H1 (cell line): Measurements from ENCODE around the gene GLG1. TPM values are rescaled to one million over a fixed set of nuclear protein-coding genes. Genes with fewer than 3 reads are reported as not detected.

Source experiments
- CTCF ChIA-PET: fragments of 300-600 bp; sonication (Branson Sonifier 250); formaldehyde crosslinking; loops from one replicate; lab custom pipeline; 2021; ENCODE audit not compliant: partially characterized antibody; lab: Charles Lee
- POLR2A ChIA-PET: fragments of 300-600 bp; sonication (Branson Sonifier 250); formaldehyde crosslinking; loops from one replicate; lab custom pipeline; 2021; ENCODE audit warnings: inconsistent platforms; ENCODE audit not compliant: partially characterized antibody; lab: Charles Lee
- DNase-seq, 2 experiments: peaks; one replicate each; pipeline versions ENCODE4 v3.0.0 to v3.0.0-alpha.2; 2010 to 2022; ENCODE audit warnings: low spot score in 2 of 2, low read depth in 1 of 2, mixed read lengths in 1 of 2
- FAIRE-seq: peaks from 2 replicates; lab custom pipeline; 2011; peaks lifted over from hg19 to GRCh38; lab: Jason Lieb, UNC
- H2AFZ ChIP-seq: 2 replicates; pipeline ENCODE4 v1.8.1; 2012; ENCODE audit warnings: low read length, inconsistent platforms
- H2AK5ac ChIP-seq: 2 replicates; pipeline ENCODE4 v1.6.1; 2013; ENCODE audit warnings: low read depth, low read length
- H2BK120ac ChIP-seq: replicated peaks from 2 replicates; pipeline ENCODE3; 2013; ENCODE audit warnings: low read depth, low read length, inconsistent platforms
- H2BK12ac ChIP-seq: 2 replicates; pipeline ENCODE4 v1.6.1; 2013; ENCODE audit warnings: low read depth, low read length
- H2BK15ac ChIP-seq: 2 replicates; pipeline ENCODE4 v1.6.1; 2013; ENCODE audit warnings: low read length
- H2BK20ac ChIP-seq: 2 replicates; pipeline ENCODE4 v1.6.1; 2013; ENCODE audit warnings: low read length
- H2BK5ac ChIP-seq: 2 replicates; pipeline ENCODE4 v1.6.1; 2013; ENCODE audit warnings: low read depth, low read length
- H3K14ac ChIP-seq: 2 replicates; pipeline ENCODE4 v1.6.1; 2013; ENCODE audit warnings: inconsistent platforms; ENCODE audit not compliant: insufficient read length
- H3K18ac ChIP-seq: 2 replicates; pipeline ENCODE4 v1.6.1; 2013; ENCODE audit warnings: low read length; ENCODE audit errors: extremely low read depth
- H3K23ac ChIP-seq: 2 replicates; pipeline ENCODE4 v1.6.1; 2013; ENCODE audit warnings: inconsistent platforms; ENCODE audit not compliant: insufficient read length
- H3K23me2 ChIP-seq: 2 replicates; pipeline ENCODE4 v1.6.1; 2013; ENCODE audit warnings: low read depth, low read length
- H3K27ac ChIP-seq: 2 replicates; pipeline ENCODE4 v1.6.1; 2011; ENCODE audit warnings: low read depth, low read length, inconsistent platforms
- H3K27me3 ChIP-seq, 4 experiments: replicated peaks in 1 of 4; 1 replicate in 1 of 4; 2 replicates in 3 of 4; pipeline versions ENCODE4 v1.6.1 to v1.8.1; 2011 to 2013; ENCODE audit warnings: low read length in 3 of 4, mild to moderate bottlenecking in 3 of 4, inconsistent platforms in 2 of 4, mixed read lengths in 2 of 4, moderate library complexity in 1 of 4; ENCODE audit not compliant: control insufficient read depth in 3 of 4, insufficient read depth in 3 of 4; ENCODE audit errors: extremely low read depth in 1 of 4
- H3K36me3 ChIP-seq, 4 experiments: 2 replicates each; pipeline versions ENCODE4 v1.6.1 to v1.8.1; 2011 to 2013; ENCODE audit warnings: mild to moderate bottlenecking in 4 of 4, low read length in 3 of 4, moderate library complexity in 2 of 4, control low read depth in 1 of 4, inconsistent platforms in 1 of 4; ENCODE audit not compliant: insufficient read depth in 4 of 4, control insufficient read depth in 2 of 4
- H3K4ac ChIP-seq: replicated peaks from 2 replicates; pipeline ENCODE3; 2013; ENCODE audit warnings: low read length, low read depth, mixed read lengths, inconsistent platforms; ENCODE audit not compliant: insufficient read length
- H3K4me1 ChIP-seq, 4 experiments: replicated peaks in 1 of 4; 1 replicate in 1 of 4; 2 replicates in 3 of 4; pipeline versions ENCODE4 v1.6.1 to v1.8.1; 2011 to 2013; ENCODE audit warnings: low read length in 3 of 4, inconsistent platforms in 2 of 4, mixed read lengths in 1 of 4; ENCODE audit not compliant: insufficient read depth in 4 of 4, control insufficient read depth in 3 of 4
- H3K4me2 ChIP-seq, 2 experiments: 2 replicates each; pipeline versions ENCODE4 v1.6.1 to v1.8.1; 2011 to 2013; ENCODE audit warnings: low read depth in 2 of 2, low read length in 2 of 2, control low read depth in 1 of 2, inconsistent platforms in 1 of 2, mild to moderate bottlenecking in 1 of 2; ENCODE audit not compliant: insufficient read depth in 1 of 2
- H3K4me3 ChIP-seq, 4 experiments: fragments of 200-600, 300-600 bp in 1 of 4; sonication (generic), shearing (Covaris generic), sonication (Bioruptor Twin) in 1 of 4; 2 replicates each; pipeline versions ENCODE4 v1.5.1 to v1.8.1; 2011 to 2016; ENCODE audit warnings: low read length in 4 of 4, low read depth in 3 of 4, control low read depth in 2 of 4, inconsistent platforms in 2 of 4, mild to moderate bottlenecking in 2 of 4, mixed read lengths in 1 of 4, moderate library complexity in 1 of 4; ENCODE audit not compliant: insufficient read depth in 2 of 4; ENCODE audit errors: extremely low read depth in 1 of 4
- H3K56ac ChIP-seq: replicated peaks from 2 replicates; pipeline ENCODE3; 2013; ENCODE audit warnings: low read depth, mild to moderate bottlenecking, mixed read lengths, low read length, inconsistent platforms; ENCODE audit not compliant: insufficient read length
- H3K79me1 ChIP-seq: 2 replicates; pipeline ENCODE4 v1.6.1; 2013; ENCODE audit warnings: low read depth, low read length, control low read depth
- H3K79me2 ChIP-seq, 2 experiments: 2 replicates each; pipeline versions ENCODE4 v1.6.1 to v1.8.1; 2012 to 2013; ENCODE audit warnings: low read length in 2 of 2, mild to moderate bottlenecking in 2 of 2, inconsistent platforms in 1 of 2; ENCODE audit not compliant: insufficient read depth in 2 of 2, control insufficient read depth in 1 of 2
- H3K9ac ChIP-seq, 4 experiments: replicated peaks in 1 of 4; 1 replicate in 1 of 4; 2 replicates in 3 of 4; pipeline versions ENCODE4 v1.6.1 to v1.8.1; 2011 to 2013; ENCODE audit warnings: low read depth in 3 of 4, low read length in 3 of 4, control low read depth in 2 of 4, mild to moderate bottlenecking in 2 of 4, moderate library complexity in 2 of 4, inconsistent platforms in 1 of 4; ENCODE audit errors: extremely low read depth in 1 of 4
- H3K9me3 ChIP-seq, 2 experiments: 2 replicates each; pipeline versions ENCODE4 v1.6.1 to v1.8.1; 2012 to 2013; ENCODE audit warnings: mild to moderate bottlenecking in 2 of 2, moderate library complexity in 2 of 2, control low read depth in 1 of 2, inconsistent platforms in 1 of 2, low read depth in 1 of 2, low read length in 1 of 2, mixed read lengths in 1 of 2; ENCODE audit not compliant: insufficient read depth in 2 of 2
- H4K20me1 ChIP-seq, 2 experiments: replicated peaks in 1 of 2; 2 replicates each; pipeline versions ENCODE3 to v1.8.1; 2011 to 2013; ENCODE audit warnings: inconsistent platforms in 2 of 2, low read length in 2 of 2, mild to moderate bottlenecking in 1 of 2; ENCODE audit not compliant: insufficient read depth in 2 of 2, control insufficient read depth in 1 of 2
- H4K5ac ChIP-seq: 2 replicates; pipeline ENCODE4 v1.6.1; 2013; ENCODE audit warnings: low read length, low read depth, mixed read lengths, inconsistent platforms; ENCODE audit not compliant: insufficient read length
- H4K8ac ChIP-seq: 2 replicates; pipeline ENCODE4 v1.8.0; 2013; ENCODE audit warnings: mild to moderate bottlenecking, moderate library complexity, low read length, inconsistent platforms; ENCODE audit not compliant: insufficient read depth; ENCODE audit errors: extremely low read depth
- H4K91ac ChIP-seq: replicated peaks from 2 replicates; pipeline ENCODE3; 2013; ENCODE audit warnings: low read length, mixed read lengths, inconsistent platforms; ENCODE audit not compliant: insufficient read length
- BACH1 ChIP-seq: IDR thresholded peaks from 2 replicates; pipeline ENCODE4 v1.6.1; 2012; ENCODE audit warnings: low read length, improper control_type of control experiment
- BCL11A ChIP-seq, 2 experiments: IDR thresholded peaks; one replicate each; pipeline ENCODE4 v1.6.1; 2011; ENCODE audit warnings: low read depth in 2 of 2, low read length in 2 of 2, mild to moderate bottlenecking in 2 of 2
- CHD2 ChIP-seq: IDR thresholded peaks from 2 replicates; pipeline ENCODE4 v1.6.1; 2012; ENCODE audit warnings: low read length, improper control_type of control experiment
- HDAC2 ChIP-seq, 2 experiments: fragments of 300-600 bp in 1 of 2; sonication (generic) in 1 of 2; IDR thresholded peaks; 2 replicates each; pipeline ENCODE4 v1.6.1; 2011 to 2012; ENCODE audit warnings: low read depth in 2 of 2, low read length in 2 of 2, mild to moderate bottlenecking in 2 of 2, moderate library complexity in 2 of 2, borderline replicate concordance in 1 of 2, inconsistent platforms in 1 of 2
- HDAC6 ChIP-seq: IDR thresholded peaks from one replicate; pipeline ENCODE4 v1.7.1; 2012; ENCODE audit warnings: low read depth, mild to moderate bottlenecking, inconsistent platforms, low read length, moderate library complexity
- KDM4A ChIP-seq: IDR thresholded peaks from one replicate; pipeline ENCODE4 v1.7.1; 2012; ENCODE audit warnings: low read depth, mild to moderate bottlenecking, moderate library complexity, low read length, inconsistent platforms; ENCODE audit not compliant: severe bottlenecking
- MAFK ChIP-seq: IDR thresholded peaks from 2 replicates; pipeline ENCODE4 v1.6.1; 2012; ENCODE audit warnings: low read depth, mild to moderate bottlenecking, improper control_type of control experiment, low read length
- NANOG ChIP-seq: IDR thresholded peaks from 2 replicates; pipeline ENCODE4 v1.6.1; 2011; ENCODE audit warnings: low read length, low read depth, mild to moderate bottlenecking, inconsistent platforms; ENCODE audit not compliant: insufficient read depth, poor library complexity, severe bottlenecking
- POLR2A ChIP-seq, 2 experiments: IDR thresholded peaks; 1 replicate in 1 of 2; 2 replicates in 1 of 2; pipeline ENCODE4 v1.6.1; 2011; ENCODE audit warnings: low read depth in 2 of 2, low read length in 2 of 2, mild to moderate bottlenecking in 2 of 2; ENCODE audit errors: control extremely low read depth in 1 of 2
- SIRT6 ChIP-seq: IDR thresholded peaks from one replicate; pipeline ENCODE4 v1.7.1; 2012; ENCODE audit warnings: low read length, inconsistent platforms
- SP4 ChIP-seq: IDR thresholded peaks from 2 replicates; pipeline ENCODE4 v1.6.1; 2012; ENCODE audit warnings: low read length, inconsistent platforms
- SRF ChIP-seq: IDR thresholded peaks from 2 replicates; pipeline ENCODE4 v1.6.1; 2011; ENCODE audit warnings: mild to moderate bottlenecking, low read depth, low read length, moderate library complexity
- SUZ12 ChIP-seq: fragments of 200-600 bp; sonication (generic); IDR thresholded peaks from 2 replicates; pipeline ENCODE4 v1.6.1; 2012; ENCODE audit warnings: mild to moderate bottlenecking, inconsistent platforms, low read length, moderate library complexity, mixed read lengths
- WGBS, 2 experiments: shearing (Covaris generic) in 1 of 2; methylation state at CpG; one replicate each; pipeline versions ENCODE4 v1.1.6 to v1.1.7; 2013 to 2015; ENCODE audit warnings: low lambda C conversion rate in 2 of 2, mixed read lengths in 2 of 2, inconsistent platforms in 1 of 2, low coverage in 1 of 2, missing lambda C conversion rate in 1 of 2; ENCODE audit not compliant: insufficient replicate concordance in 2 of 2, insufficient coverage in 1 of 2, insufficient read length in 1 of 2; ENCODE audit errors: extremely low coverage in 1 of 2, missing lambda C conversion rate in 1 of 2; 5-methylcytosine and 5-hydroxymethylcytosine counted together
- polyA plus RNA-seq, 7 experiments: library from polyadenylated mRNA; depleted of rRNA in 3 of 7; stranded (reverse) in 5 of 7; unstranded in 2 of 7; fragments of >200 nt in 5 of 7; fragments of 200-250 nt in 2 of 7; gene quantifications; 1 replicate in 5 of 7; 2 replicates in 1 of 7; 4 replicates in 1 of 7; pipeline versions ENCODE4 v1.2.1 to v1.2.3, GENCODE V29; 2011 to 2013; ENCODE audit warnings: missing spikeins in 2 of 7, mixed read lengths in 2 of 7
- total RNA-seq: library from RNA; stranded (reverse); fragmentation: NEBNext Ultra II Directional; extraction: Animal tissue kit (Norgen Biotek cat#: 25700); gene quantifications from 2 replicates; pipeline ENCODE4 v1.2.1, GENCODE V29; 2021
- TF ChIP-seq, protein P1 (sequence below): IDR thresholded peaks from 2 replicates; pipeline ENCODE4 v1.6.1; 2011; ENCODE audit warnings: low read length, improper control_type of control experiment

Gene GLG1
- total and polyA plus RNA-seq, 2 of the 8 experiments (the other 6 are each of a cell fraction or from before 2014, with no cell fraction given) = 53.4 to 139 TPM

DNA sequence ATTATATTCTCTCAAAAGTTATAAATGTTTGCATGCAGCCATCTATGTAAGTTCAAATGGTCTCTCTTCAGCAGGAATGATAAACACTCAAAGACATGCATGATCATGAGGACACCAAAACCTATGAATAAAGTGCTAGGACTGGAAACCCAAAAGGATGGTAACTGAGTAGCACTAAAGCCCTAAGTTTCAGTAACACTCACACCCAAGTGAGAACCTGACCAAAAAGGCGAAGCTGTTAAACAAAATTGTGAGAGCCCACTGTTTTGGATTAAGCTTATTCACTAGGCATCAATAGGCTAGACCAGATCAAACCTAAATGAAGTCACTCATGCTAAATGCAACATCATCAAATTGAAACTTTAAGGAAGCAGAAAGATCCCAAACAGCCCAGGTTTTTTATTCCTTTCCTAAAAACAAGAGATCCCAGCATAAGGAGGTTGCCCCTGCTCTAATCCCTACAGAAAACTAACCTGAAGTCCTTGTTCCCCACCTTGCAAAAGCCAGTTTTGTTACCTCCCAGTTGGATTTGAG lies 42.4 kb downstream of the GLG1 start:
- no peak overlapping the region for H3K9ac ChIP-seq
- no peak overlapping the region for H3K56ac ChIP-seq
- H3K14ac ChIP-seq = no peak overlapping the region
- H2AK5ac ChIP-seq = no peak overlapping the region
- H2BK5ac ChIP-seq = no peak overlapping the region
- H3K36me3 ChIP-seq = no peaks in the 10 kb centered on the region
- 0 out of 7 replicates have a peak, but pooled peaks cover 0 to 3% (median 0%) of the 10 kb centered on the region in 4 experiments for H3K4me1 ChIP-seq
- 86% methylated on average over 1 of the region's 1 CpG; no CpG with 5 or more reads in 1 of the 2 experiments for WGBS, 2 experiments
- H3K79me2 ChIP-seq = peaks cover 16 to 90% of the 10 kb centered on the region in 2 experiments; a peak in 3 of 4 replicates
- no peak overlapping the region for H3K23ac ChIP-seq
- FAIRE-seq (no peak), DNase-seq (no peak)
- H2BK12ac ChIP-seq = no peak overlapping the region
- no peak overlapping the region for H2BK120ac ChIP-seq
- H3K27me3 ChIP-seq = no peaks in the 10 kb centered on the region
- H3K79me1 ChIP-seq = peaks cover 13% of the 10 kb centered on the region
- peaks cover 5 to 16% of the 10 kb centered on the region in 2 experiments for H4K20me1 ChIP-seq
- H4K91ac ChIP-seq = no peak overlapping the region
- ChIA-PET CTCF (no interaction called here), POLR2A (no interaction called here)
- H3K4me2 ChIP-seq = no peak overlapping the region
- H2BK20ac ChIP-seq = no peak overlapping the region
- H4K8ac ChIP-seq = no peak overlapping the region
- no peak overlapping the region for H3K4ac ChIP-seq
- no peak overlapping the region for H3K27ac ChIP-seq
- H3K9me3 ChIP-seq = no peaks in the 10 kb centered on the region
- H2AFZ ChIP-seq = no peak overlapping the region
- no peak overlapping the region for H4K5ac ChIP-seq
- no peak overlapping the region for H2BK15ac ChIP-seq
- H3K4me3 ChIP-seq = no peak overlapping the region
- H3K18ac ChIP-seq = no peak overlapping the region
- H3K23me2 ChIP-seq = no peaks in the 10 kb centered on the region
- no peak for TF ChIP-seq SRF
- TF ChIP-seq NANOG = no peak
- no peak for TF ChIP-seq MAFK
- TF ChIP-seq BCL11A (IDR thresholded peaks at IDR 0.05; ENCODE audit: low read depth in 2 of 2, low read length in 2 of 2) = no peak
- no peak for TF ChIP-seq SP4
- TF ChIP-seq BACH1 = no peak
- no peak for TF ChIP-seq HDAC2 (IDR thresholded peaks at IDR 0.05; ENCODE audit: borderline replicate concordance in 1 of 2, low read depth in 2 of 2, low read length in 2 of 2)
- TF ChIP-seq, protein P1, sequence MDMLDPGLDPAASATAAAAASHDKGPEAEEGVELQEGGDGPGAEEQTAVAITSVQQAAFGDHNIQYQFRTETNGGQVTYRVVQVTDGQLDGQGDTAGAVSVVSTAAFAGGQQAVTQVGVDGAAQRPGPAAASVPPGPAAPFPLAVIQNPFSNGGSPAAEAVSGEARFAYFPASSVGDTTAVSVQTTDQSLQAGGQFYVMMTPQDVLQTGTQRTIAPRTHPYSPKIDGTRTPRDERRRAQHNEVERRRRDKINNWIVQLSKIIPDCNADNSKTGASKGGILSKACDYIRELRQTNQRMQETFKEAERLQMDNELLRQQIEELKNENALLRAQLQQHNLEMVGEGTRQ = no peak
- TF ChIP-seq KDM4A = no peak
- no peak for TF ChIP-seq CHD2
- TF ChIP-seq SIRT6 = no peak
- TF ChIP-seq POLR2A (IDR thresholded peaks at IDR 0.05; ENCODE audit: control extremely low read depth in 1 of 2, low read depth in 2 of 2, low read length in 2 of 2) = no peak
- TF ChIP-seq HDAC6 = no peak
- TF ChIP-seq SUZ12 = no peak
